ENCODE measurements around the gene YAP1. TPM values are rescaled to one million over a fixed set of nuclear protein-coding genes. Genes with fewer than 3 reads are reported as not detected.
A peak's percentile ranks its signal among the peaks of the same experiment; 100 is the strongest.

Gene YAP1
- total RNA-seq: 135 TPM
- long read RNA-seq, full-length matches to known transcripts: 26 of 56 reads
- long read RNA-seq, partial matches to known transcripts: 12 of 56 reads
- long read RNA-seq, other reads (novel, unspliced or antisense): 18 of 56 reads

DNA sequence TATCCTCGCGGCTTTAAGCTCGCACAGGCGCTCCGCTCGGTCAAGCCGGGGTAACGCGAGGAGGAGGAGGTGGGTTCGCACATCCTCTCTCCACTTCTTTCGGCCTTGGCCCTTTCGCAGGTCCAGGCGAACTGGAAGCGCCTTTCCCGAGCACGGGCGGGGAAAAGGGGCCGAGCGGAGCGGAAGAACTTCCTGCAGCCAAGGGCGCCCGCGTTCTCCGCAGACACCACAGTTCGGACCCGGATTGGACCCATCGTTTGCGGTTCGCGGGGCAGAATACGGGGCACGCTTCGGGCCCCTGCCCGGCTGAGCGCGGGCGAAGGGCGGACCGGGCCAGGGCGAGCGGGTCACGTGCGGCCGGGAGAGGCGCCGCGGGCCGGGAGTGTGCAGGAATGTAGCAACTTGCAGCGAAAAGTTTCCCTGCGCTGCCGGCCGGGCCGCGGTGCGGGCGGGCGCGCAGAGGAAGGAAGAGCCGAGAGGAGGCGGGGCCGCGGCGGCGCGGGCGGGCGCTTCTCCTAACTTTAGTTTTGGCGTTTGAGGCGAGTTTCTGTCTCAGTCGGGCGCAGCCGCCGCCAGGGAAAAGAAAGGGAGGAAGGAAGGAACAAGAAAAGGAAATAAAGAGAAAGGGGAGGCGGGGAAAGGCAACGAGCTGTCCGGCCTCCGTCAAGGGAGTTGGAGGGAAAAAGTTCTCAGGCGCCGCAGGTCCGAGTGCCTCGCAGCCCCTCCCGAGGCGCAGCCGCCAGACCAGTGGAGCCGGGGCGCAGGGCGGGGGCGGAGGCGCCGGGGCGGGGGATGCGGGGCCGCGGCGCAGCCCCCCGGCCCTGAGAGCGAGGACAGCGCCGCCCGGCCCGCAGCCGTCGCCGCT lies at the start of gene YAP1:
YAP1 (plus strand) TSS at position 552 of the 865 bp plus-strand sequence. CDS start 402 bp downstream, outside the sequence.
- peak; percentile 96 for DNase-seq (ENCODE audit: low spot score)

DNA sequence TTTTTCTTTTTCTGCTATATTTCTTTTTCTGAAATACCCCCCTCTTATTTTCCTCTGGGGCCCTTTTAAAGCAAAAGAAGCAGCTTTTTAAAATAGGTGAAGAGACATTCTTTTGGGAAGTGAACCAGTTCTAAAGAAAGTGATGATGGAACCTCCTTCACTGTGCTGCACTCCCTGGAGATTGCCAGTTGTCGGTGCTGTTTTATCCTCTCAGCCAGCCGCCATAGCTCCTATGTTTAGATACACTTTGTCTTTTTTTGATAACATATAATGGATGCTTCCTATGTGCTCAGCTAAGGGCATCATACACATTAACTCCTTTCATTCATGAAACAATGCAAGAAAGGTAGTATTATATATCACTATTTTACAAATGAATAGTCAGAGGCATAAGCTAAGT lies 49.0 kb upstream of the YAP1 start:
- DNase-seq (ENCODE audit: low spot score): no peak

DNA sequence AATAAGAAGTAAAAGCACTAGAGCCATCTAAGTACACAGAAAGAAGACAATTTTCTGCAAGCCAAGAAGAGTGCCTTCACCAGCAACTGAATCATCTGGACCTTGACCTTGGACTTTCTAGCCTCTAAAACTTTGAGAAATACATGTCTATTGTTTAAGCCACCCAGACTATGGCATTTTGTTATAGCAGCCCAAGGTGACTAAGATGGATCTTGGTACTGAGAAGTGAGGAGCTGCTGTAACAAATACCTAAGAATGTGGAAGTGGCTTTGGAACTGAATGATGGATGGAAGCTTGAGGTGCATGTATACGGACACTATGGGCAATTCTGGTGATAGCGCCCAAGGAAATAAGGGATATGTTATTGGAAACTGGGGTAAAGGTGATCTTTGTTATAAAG lies 48.1 kb upstream of the YAP1 start:
- no peak for DNase-seq (ENCODE audit: low spot score)

DNA sequence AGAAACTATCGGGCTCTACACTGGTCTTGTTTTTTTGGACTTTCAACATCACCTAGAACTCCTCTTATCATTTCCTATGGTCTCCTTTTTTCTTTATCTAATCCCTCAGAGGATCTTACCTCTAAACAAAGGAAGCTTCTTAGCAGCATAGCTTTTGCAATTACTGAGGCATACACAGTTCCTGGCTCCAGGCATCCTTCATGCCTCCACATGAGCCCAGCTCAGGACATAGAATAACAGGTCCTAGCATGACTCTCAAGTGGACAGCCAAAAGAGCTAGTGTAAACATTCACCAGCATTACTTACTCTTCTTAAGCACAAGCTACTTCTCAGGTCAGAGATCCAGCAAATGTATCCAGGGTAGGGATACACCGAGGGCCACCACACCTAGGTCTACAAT lies 45.9 kb upstream of the YAP1 start:
- no peak for DNase-seq (ENCODE audit: low spot score)

DNA sequence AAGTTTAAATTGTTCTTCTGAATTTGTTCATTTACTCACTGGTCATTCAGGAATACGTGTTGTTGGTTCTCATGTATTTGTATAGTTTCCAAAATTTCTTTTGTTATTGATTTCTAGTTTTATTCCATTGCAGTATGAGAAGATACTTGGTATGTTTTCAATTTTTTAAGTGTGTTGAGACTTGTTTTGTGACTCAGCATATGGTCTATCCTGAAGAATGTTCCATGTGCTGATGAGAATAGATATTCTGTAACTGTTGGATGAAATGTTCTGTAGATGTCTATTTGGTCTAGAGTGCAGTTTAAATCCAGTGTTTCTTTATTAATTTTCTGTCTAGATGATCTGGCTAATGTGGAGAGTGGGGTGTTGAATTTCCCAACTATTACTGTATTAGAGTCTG lies 39.5 kb upstream of the YAP1 start:
- DNase-seq (ENCODE audit: low spot score): no peak

DNA sequence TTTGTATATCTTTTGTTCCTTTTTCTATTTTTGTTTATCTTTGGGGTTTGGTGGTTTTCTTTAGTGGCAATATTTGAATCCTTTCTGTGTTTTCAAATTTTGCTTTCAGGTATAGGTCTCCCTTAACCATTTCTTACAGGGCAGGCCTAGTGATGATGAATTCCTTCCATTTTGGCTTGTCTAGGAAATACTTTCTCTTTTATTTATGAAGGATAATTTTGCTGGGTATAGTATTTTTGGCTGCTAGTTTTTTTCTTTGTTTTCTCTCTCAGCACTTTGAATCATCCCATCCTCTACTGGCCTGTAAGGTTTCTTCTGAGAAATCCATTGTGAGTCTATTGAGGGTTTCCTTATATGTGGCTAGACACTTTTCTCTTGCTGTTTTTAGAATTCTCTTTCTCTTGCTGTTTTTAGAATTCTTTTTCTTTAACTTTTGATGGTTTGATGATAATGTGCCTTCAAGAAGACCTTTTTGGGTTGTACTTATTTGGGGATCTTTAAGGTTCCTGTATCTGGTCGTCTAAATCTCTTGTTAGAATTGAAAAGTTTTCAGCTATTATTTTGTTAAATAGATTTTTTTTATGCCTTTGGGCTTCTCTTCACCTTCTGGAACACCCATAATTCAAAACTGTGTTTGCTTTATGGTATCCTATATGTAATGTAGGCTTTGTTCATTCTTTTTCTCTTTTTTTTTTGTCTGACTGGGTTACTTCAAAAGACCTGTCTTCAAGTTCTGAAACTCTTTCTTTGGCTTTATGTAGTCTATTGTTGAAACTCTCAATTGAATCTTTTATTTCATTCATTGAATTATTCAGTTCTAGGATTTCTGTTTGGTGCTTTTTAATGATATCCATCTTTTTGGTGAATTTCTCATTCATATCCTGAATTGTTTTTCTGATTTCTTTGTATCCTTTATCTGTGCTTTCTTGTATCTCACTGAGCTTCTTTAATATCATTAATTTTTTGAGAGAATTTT lies 38.5 kb upstream of the YAP1 start:
- no peak for DNase-seq (ENCODE audit: low spot score)

DNA sequence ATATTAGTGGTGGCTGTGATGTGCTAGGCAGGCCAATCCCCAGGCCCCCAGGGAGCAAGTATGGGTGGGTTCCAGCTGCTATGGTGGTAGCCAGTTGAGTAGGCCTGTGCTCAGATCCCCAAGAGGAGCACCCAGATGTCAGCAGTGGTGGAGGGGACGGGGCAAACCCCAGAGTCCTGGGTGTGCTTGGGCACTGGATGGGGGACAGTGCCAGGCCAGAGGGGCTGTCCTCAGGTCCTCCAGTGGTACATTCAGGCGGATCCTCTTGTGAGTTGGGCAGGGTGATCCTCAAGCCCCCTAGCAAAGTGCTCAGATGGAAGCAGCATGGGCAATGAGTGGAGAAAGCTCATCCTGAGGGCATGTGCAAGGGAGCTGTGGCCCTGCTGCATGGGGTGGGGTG lies 37.0 kb upstream of the YAP1 start:
- no peak for DNase-seq (ENCODE audit: low spot score)

DNA sequence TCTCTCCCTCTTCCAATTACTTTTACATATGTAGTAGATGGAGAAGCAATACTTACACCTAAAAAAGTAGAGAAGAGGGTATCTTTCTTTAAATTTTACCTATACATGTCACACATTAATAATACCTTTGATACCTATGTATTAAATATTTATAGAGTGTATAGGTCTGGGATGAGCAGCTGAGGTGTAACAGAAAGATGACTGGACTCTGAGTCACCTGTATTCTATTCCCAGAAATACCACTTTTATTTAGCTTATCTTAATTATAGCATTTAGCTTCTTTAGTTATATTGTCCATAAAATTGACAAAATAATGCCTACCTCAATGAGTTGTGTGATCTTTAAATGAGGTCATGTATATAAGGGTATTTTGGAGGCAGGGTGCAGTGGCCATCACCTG lies 30.6 kb upstream of the YAP1 start:
- DNase-seq (ENCODE audit: low spot score): no peak

DNA sequence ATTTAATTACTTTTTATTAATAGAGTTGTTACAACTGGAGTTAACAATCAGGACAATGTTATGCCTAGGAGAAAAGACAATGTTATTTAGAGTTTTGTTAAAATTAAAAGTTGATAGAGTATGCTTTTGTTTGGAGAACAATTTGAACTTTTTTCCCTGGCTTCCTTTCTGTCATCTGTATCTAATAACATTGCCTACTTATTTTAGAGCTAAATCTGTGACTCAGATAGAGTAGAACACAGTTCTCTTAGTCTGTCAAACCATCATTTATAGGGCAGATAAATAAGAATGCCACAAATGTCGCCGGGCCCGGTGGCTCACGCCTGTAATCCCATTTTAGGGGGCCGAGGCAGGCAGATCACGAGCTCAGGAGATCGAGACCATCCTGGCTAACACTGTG lies 28.9 kb upstream of the YAP1 start:
- DNase-seq (ENCODE audit: low spot score): no peak

DNA sequence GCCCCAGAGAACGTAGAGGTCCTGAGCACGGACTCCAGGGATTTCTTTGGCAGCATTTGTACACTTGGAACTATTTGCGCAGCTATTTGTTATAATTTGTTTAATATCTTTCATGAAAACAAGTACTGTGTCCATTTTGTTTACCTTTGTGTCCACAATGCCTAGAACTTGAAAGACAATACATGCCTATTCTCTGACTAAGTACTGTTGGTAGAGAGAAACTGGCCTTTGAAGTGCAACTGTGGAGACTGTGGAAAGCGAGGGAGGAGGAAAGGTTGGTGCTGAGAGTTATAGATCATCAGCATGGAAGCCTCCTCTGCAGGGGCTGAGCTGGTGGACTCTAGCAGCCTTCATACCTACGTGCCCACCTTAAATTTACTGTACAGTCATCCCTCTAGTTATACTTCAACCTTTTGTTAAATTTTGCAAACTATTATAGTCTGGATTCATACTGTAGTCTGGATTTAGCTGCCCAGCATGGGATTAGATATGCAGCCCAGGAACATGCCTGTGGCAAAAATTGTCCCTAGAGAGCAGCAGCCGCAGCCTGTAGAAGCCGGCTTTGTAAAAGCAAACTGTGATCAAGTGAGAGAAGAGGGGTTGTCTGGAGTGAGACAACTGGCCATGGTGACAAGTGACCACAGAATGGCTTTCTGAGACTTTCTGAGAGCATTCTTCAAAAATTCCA lies 24.2 kb upstream of the YAP1 start:
- DNase-seq (ENCODE audit: low spot score): no peak

DNA sequence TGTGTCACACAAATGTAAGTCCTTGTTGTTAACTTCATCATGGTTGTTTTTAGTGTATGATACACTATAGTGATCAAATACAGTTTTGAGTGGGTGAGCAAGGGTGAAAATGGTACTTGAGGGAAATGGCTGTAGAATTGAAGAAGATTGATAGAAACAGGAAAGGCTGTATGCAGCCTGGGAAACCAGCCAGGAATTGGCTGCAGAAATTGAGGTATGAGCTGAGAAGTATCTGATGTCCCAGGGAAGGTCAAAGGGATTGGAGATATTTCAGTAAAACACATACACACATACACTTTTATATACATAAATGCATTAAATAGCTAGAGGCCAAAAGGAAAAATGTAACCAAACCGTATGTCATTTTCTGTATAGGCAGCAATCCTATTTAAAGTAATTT lies 13.1 kb upstream of the YAP1 start:
- DNase-seq (ENCODE audit: low spot score): no peak

DNA sequence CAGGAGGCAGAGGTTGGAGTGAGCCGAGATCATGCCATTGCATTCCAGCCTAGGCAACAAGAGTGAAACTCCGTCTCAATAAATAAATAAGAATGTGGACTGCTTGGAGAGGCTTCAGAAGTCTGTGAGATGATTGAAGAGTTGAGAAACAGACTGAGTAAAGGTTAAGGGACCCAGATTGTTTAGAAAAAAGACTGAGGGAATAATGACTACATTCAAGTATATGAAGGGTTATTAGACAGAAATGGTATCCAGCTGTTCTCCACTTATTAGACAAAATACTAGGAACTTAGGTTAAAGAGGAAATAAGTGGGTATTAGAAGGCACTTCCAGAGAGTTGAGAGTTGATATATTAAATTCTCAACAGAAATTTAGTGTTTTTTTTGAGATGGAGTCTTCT lies 10.5 kb upstream of the YAP1 start:
- no peak for DNase-seq (ENCODE audit: low spot score)

DNA sequence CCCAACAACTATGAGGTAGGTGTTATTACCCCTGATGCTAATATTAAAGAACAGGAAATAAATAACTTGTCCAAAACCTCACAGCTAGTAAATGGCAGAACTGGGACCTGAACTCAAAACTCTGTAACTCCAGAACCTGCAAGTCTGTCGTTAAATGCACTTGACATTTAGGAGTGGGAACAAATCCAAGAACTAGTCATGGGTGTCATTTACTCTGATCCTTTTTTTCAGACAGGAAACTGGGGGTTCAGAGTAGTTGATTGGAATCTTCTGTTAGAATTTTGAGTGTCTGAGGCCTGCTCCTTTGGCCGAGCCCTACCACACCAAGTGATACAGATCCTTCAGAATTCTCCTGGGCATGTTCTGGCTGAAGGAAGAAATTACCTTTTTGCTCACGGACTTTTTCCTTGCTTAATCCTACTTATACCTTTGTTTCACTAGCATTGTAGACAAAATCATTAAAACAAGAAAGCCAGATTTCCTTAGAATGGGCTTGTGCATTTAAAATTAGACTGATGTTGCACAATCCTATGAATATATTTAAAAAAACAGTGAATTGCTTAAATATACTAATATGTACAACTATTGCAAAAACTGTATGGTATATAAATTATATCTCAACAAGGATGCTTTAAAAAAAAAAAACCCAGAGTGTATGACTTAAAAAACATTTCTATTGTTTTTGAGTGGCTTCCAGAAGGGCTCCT lies 1.4 kb upstream of the YAP1 start:
- no peak for DNase-seq (ENCODE audit: low spot score)

DNA sequence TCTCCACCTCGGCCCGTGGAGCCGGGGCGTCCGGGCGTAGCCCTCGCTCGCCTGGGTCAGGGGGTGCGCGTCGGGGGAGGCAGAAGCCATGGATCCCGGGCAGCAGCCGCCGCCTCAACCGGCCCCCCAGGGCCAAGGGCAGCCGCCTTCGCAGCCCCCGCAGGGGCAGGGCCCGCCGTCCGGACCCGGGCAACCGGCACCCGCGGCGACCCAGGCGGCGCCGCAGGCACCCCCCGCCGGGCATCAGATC lies 439 bp downstream of the YAP1 start:
- DNase-seq (ENCODE audit: low spot score): no peak

DNA sequence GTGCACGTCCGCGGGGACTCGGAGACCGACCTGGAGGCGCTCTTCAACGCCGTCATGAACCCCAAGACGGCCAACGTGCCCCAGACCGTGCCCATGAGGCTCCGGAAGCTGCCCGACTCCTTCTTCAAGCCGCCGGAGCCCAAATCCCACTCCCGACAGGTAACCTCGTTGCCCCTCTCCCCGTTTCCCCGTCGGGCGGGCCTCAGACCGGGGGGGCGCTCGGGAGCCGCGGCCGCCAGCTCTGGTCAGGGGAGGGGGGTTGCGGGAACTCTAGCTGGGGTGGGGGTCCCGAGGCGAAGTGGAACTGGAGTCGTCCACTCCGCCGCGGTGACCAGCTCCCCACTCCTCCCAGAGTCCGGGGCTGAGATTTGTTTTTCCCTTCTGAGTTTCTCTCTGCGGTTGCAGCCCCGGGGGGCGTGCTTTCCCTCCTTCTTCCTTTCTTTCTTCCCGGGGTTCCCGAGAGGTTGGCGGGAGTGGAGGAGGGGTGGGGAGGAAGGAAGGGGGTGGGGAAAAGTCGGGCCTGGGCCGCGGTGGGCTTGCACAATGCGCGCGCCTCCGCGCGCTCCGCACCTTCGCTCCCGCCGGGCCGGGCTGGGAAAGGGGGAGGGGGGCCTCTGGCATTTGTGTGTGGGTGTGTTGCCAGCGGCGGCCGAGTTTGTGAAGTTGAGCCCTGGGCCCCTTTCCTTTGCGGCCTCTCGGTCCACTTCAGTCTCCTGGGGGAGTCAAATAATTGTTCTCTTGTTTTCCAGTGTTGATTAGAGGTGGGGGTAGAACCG lies 952 bp downstream of the YAP1 start:
- DNase-seq (ENCODE audit: low spot score): peak; percentile 92

DNA sequence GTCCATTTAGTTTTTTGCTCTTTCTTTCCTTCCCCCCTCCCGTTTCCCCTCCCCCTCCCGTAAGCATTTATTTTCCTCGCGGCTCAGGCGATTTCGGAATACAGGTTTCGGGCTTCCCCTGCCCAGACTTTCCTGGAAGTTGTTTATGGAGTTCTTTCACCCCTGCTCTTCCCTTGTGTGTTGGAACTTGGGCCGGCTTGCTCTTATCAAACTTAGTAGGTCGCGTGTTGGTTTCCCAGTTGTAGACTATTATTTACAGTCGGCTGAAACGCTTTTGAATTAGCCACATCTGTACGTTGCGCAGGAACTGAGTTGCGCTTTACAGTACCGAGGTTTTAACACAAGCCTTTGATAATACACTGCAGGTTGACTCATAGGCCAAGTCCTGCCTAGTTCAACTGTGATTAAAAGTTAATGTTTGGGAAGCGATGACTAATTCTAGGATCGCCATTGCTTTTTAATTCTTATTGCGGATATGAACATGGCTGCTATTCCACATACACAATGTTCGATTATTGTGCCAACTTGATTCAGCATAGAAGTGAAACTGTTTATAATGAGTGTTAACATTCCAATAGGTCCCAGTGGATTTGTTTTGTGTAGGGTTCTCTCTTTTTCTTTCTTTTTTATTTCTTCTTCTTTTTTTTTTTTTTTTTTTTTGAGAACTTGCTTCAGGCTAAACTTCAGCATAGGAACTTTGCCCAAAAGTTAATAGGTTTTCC lies 1.7 kb downstream of the YAP1 start:
- DNase-seq (ENCODE audit: low spot score): no peak

DNA sequence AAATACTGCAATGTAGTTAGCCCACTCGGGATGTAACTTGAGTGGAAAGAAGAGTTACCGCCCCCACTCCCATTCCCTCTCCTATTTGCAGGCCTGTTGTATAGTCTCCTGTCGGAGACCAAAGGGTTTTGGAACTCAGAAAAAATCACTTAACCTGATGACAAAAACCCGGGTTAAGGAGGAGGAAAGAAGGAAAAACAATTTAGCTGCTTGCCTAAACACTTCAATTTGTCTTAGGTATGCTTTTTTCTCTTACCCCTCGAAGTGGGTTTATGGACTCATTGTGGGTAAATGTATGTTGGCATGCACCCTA lies 2.2 kb downstream of the YAP1 start:
- DNase-seq (ENCODE audit: low spot score): no peak

DNA sequence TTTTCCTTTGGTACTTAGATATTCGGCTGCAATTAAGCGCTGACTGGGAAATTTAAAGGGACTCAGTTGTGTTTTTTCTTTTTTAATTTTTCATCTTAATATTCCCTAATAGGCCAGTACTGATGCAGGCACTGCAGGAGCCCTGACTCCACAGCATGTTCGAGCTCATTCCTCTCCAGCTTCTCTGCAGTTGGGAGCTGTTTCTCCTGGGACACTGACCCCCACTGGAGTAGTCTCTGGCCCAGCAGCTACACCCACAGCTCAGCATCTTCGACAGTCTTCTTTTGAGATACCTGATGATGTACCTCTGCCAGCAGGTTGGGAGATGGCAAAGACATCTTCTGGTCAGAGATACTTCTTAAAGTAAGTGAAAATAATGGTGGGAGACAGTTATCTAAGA lies 3.8 kb downstream of the YAP1 start:
- no peak for DNase-seq (ENCODE audit: low spot score)

DNA sequence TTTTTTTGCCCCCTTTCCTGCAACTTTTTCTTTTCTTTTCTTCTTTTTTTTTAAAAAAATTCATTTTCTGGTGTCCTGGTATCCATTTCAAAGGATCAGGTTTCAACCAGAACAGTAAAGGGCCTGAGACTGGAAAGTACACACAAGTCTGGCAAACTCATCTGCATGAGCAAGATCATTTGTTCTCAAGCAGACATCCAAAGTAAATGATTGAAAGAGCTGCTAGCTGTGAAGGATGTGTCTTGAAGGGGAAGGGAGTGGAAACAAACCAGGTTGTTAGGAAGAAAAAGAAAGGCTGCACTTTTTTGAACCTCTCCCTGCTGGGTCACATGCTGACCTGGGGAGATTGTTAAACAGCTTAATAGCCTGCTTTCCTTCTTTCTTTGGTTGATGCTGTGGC lies 5.3 kb downstream of the YAP1 start:
- no peak for DNase-seq (ENCODE audit: low spot score)

Data from mesenteric fat pad (tissue), 1 donor.